GM12892 (cell line): ENCODE data around the gene NDC80.

Experiments used
- POLR2A ChIP-seq: IDR thresholded peaks from 2 replicates; pipeline ENCODE4 v1.6.1; 2011; ENCODE audit warnings: low read depth, low read length, control low read depth
- POLR2AphosphoS5 ChIP-seq: IDR thresholded peaks from 2 replicates; pipeline ENCODE4 v1.6.1; 2011; ENCODE audit warnings: low read depth, low read length, control low read depth

DNA sequence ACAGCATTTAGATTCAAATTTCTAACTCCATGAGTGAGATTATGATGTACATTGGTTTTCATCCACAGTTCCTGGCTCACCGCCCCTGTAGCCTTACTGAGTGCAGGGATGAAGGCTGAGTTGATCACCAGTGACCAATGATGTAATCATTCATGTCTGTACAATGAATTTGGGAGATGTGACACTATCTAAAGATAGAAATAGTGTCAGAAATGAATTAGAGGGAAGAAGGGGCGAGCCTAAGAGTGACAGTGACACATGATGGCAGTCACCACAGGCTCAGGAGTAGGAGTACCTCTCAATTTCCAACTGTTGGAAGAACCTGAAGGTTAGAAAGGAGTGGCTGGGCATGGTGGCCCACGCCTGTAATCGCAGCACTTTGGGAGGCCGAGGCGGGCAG is 3.2 kb upstream of the NDC80 start:
- TF ChIP-seq POLR2AphosphoS5 (no peak), POLR2A (no peak)
